Measurements from ENCODE around the gene TAX1BP1. TPM values are rescaled to one million over a fixed set of nuclear protein-coding genes. Genes with fewer than 3 reads are reported as not detected.
A peak's percentile ranks its signal among the peaks of the same experiment; 100 is the strongest.
"Not testable (repeated sequence)": the region's sequence is repeated elsewhere in the genome, so short reads cannot be mapped to it uniquely, and the experiment has no call there.

TAX1BP1 gene
- total and polyA plus RNA-seq, 8 donors, result 81.0 to 107 (median 96.2) TPM

- no peak for TF ChIP-seq CTCF (IDR thresholded peaks at IDR 0.05)
- Histone ChIP-seq H3K9me3 (no peaks in the 10 kb centered on the region), H3K36me3 (no peaks in the 10 kb centered on the region), H3K4me3 (no peak overlapping the region), H3K27me3 (no peaks in the 10 kb centered on the region), H3K4me1 (peaks cover 7 to 12% of the 10 kb centered on the region in 2 donors), H3K27ac (no peak overlapping the region)
- intact Hi-C loops (cut with DNase I), result no loop called here
- no peak for DNase-seq
- no peak for ATAC-seq
Observed at GRCh38 chr7:27735831-27736230, 4.1 kb upstream of the TAX1BP1 start.

- Histone ChIP-seq H3K36me3 (no peaks in the 10 kb centered on the region), H3K4me1 (peaks cover 7 to 26% of the 10 kb centered on the region in 2 donors), H3K4me3 (no peak overlapping the region), H3K27me3 (no peaks in the 10 kb centered on the region), H3K27ac (no peak overlapping the region), H3K9me3 (no peaks in the 10 kb centered on the region)
- intact Hi-C loops (cut with DNase I), result no loop called here
- DNase-seq, result no peak
- no peak for TF ChIP-seq CTCF (IDR thresholded peaks at IDR 0.05)
- no peak for ATAC-seq
Observed at GRCh38 chr7:27737178-27737577, 2.8 kb upstream of the TAX1BP1 start.

- Histone ChIP-seq H3K9me3 (no peaks in the 10 kb centered on the region), H3K36me3 (no peaks in the 10 kb centered on the region), H3K4me3 (no peak overlapping the region), H3K4me1 (peaks cover 7 to 30% of the 10 kb centered on the region in 2 donors), H3K27ac (no peak overlapping the region), H3K27me3 (no peaks in the 10 kb centered on the region)
- ATAC-seq, result no peak
- TF ChIP-seq CTCF (IDR thresholded peaks at IDR 0.05), result no peak
- peak in 1 of 4 donors; percentile 24 for DNase-seq
- intact Hi-C loops (cut with DNase I), result no loop called here
Observed at GRCh38 chr7:27737616-27738015, 2.3 kb upstream of the TAX1BP1 start.

GRCh38 chr7:27739301-27739908 lies 557 bp upstream of the TAX1BP1 start:
- Histone ChIP-seq H3K4me1 (peaks cover 7 to 36% of the 10 kb centered on the region in 2 donors), H3K9me3 (no peaks in the 10 kb centered on the region), H3K27ac (peak overlapping the region; percentile 98 to 99), H3K4me3 (peak overlapping the region; percentile 98 to 99), H3K36me3 (no peaks in the 10 kb centered on the region), H3K27me3 (no peaks in the 10 kb centered on the region)
- peak in 1 of 4 donors; percentile 22 for DNase-seq
- intact Hi-C loops (cut with DNase I), result no loop called here
- TF ChIP-seq CTCF (IDR thresholded peaks at IDR 0.05), result no peak
- peak; percentile 37 for ATAC-seq

GRCh38 chr7:27740449-27741086 lies 606 bp downstream of the TAX1BP1 start:
- intact Hi-C loops (cut with DNase I), result no loop called here
- peaks cover 7 to 47% of the 10 kb centered on the region in 2 donors for H3K4me1 ChIP-seq

GRCh38 chr7:27742091-27742710 lies 2.2 kb downstream of the TAX1BP1 start:
- intact Hi-C loops (cut with DNase I); H3K9me3 ChIP-seq; H3K4me3 ChIP-seq; H3K27me3 ChIP-seq; DNase-seq; H3K27ac ChIP-seq; H3K36me3 ChIP-seq; ATAC-seq: not testable (repeated sequence)
- H3K4me1 ChIP-seq, result peaks cover 7 to 55% of the 10 kb centered on the region in 2 donors

More at GRCh38 chr7:27740449-27741086, 606 bp downstream of the TAX1BP1 start:
- Histone ChIP-seq H3K27me3 (no peaks in the 10 kb centered on the region), H3K9me3 (no peaks in the 10 kb centered on the region), H3K4me3 (peak overlapping the region; percentile 98 to 99), H3K27ac (peak overlapping the region; percentile 98 to 99), H3K36me3 (no peaks in the 10 kb centered on the region)
- TF ChIP-seq CTCF (IDR thresholded peaks at IDR 0.05), result no peak
- ATAC-seq, result peak; percentile 92
- peak; percentile 78 to 97 (median 92) for DNase-seq
